ENCODE data around the gene GSE1. TPM values are rescaled to one million over a fixed set of nuclear protein-coding genes. Genes with fewer than 3 reads are reported as not detected.

The GSE1 gene
- 100 to 1,000 TPM in 2 of 4 donors, 10 to 100 TPM in 2; 57.1 to 208 (median 90.5) TPM for total RNA-seq

DNA sequence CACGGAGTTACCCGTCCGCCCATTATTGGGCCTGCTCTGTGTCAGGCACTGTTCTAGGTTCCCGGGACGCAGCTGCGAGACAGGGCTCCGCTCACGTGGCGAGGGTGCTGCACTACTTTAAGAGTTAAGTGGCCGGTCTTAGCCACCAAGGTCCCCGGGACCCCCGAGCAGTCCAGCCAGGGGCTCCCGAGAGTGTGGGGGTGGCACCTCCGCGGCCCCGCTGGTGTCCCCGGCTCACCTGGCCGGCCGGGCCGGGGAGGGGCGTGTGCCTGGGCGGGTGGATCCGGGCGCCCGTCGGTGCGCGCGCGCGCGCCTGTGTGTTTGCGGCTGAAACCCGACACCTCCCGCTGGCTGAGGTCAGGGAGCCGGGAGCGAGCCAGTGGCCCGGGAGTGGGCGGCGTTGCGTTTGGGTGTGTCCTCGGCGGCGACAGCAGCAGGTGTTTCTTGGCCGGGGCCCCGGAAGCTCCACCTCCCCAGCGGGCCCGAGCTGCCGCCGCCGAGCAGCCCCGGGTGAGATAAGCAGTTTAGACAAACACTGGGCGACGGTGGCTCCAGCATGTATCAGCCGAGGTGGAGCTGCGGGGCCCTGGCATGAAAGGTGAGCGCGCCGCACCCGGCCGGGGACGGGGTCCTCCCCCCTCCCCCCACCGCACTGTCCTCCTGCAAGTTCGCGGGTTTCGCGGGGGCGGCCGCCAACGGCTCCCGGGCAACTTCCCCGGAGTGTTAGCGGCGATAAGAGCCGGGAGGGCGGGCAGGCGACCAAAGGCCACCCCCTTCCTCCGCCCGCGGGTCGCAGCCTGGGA is at the start of gene GSE1:
TSS of gene GSE1 (plus strand) at position 522 of the 803 bp plus-strand sequence. CDS start at position 592, 70 bp downstream.
- TF ChIP-seq, protein P1, sequence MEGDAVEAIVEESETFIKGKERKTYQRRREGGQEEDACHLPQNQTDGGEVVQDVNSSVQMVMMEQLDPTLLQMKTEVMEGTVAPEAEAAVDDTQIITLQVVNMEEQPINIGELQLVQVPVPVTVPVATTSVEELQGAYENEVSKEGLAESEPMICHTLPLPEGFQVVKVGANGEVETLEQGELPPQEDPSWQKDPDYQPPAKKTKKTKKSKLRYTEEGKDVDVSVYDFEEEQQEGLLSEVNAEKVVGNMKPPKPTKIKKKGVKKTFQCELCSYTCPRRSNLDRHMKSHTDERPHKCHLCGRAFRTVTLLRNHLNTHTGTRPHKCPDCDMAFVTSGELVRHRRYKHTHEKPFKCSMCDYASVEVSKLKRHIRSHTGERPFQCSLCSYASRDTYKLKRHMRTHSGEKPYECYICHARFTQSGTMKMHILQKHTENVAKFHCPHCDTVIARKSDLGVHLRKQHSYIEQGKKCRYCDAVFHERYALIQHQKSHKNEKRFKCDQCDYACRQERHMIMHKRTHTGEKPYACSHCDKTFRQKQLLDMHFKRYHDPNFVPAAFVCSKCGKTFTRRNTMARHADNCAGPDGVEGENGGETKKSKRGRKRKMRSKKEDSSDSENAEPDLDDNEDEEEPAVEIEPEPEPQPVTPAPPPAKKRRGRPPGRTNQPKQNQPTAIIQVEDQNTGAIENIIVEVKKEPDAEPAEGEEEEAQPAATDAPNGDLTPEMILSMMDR (IDR thresholded peaks at IDR 0.05; ENCODE audit: low read depth), result no peak

DNA sequence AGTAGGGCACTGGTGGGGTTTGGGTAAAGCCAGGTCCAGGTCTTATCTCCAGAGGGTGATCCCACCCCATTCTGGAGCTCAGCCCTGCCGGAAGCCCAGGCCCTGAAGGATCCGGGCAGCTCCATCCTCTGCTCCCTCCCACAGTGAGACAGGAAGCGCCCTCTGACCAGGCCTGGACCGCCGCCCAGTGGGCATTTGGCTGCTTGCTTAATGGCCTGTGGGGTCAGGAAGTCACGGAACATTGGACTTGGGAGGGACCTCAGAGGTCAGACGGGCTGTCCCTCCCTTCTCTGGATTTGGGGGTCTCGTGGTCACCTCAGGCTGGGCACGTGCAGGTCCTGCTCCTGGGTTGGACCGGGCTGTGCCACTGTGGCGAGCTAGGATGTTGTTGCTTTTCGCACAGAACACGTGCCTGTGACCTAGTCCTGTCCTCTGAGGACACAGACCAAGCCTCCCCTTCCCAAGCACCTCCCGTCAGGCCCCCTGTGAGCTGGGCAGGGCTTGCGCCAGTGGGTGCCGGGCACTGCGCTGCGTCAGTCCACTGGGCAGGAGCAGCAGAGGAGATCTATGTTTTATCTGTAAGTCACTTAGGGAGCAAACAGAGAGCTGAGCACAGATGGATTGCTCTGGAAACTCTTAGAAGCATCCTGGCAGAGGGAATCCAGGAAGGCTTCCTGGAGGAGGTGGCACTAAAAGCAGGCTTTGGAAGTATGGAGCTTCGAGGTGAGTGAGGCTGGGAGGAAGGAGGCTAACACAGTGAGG is 49.4 kb upstream of the GSE1 start:
- TF ChIP-seq, protein P1 (IDR thresholded peaks at IDR 0.05; ENCODE audit: low read depth), result no peak

DNA sequence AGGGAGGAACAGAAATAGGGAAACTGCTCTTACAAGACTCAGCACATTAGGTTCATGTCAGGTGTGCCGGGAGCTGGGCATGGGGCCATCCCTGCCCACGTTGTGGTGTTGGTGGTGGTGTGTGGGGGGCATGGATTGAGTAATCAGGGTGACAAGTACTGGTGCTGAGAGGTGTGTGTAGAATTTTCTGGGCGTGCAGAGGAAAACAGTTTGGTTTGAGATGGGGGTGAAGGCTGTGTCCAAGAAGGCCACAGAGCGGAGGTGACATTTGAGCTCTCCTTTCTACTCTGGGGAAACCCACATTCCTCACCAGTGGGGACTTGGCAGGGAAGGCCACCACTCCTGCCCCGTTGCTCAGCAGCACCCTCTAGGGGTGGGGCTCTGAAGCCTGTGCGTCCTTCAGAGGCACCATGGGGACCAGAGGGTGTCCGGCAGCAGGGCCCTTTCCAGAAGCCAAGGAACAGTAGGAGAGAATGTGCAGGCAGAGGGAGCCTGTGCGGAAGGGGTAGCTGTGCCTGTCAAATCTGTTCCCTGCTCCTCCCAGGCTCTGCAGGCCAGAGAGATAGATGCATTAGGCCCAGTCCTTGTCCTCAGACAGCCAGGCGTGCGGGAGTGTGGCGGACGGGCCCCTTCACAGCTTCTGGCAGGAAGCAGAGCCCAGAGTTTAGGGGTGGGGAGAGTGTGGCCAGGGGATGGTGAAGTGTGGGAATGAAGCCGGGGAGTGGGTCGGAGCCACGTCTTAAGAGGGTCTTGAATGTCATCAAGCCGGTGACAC is 48.7 kb upstream of the GSE1 start:
- TF ChIP-seq, protein P1 (IDR thresholded peaks at IDR 0.05; ENCODE audit: low read depth), result no peak

DNA sequence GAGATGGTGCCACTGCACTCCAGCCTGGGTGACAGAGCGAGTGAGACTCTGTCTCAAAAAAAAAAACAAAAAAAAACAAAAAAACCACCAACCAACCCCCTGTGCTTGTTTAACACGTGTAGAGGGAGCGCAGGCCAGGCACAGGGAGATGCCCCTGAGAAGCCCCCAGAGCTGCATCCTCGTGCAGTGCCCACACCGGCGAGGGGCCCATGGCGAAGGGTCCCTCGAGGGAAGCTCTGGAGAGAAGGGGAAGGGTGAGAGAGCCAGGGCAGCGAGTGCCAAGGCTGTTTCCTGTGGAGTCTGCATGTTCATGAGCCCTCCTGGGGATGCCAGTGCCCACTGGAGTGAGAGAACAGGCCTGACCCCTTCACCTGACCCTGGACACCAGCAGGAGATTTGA is 47.8 kb upstream of the GSE1 start:
- TF ChIP-seq, protein P1 (IDR thresholded peaks at IDR 0.05; ENCODE audit: low read depth), result no peak

DNA sequence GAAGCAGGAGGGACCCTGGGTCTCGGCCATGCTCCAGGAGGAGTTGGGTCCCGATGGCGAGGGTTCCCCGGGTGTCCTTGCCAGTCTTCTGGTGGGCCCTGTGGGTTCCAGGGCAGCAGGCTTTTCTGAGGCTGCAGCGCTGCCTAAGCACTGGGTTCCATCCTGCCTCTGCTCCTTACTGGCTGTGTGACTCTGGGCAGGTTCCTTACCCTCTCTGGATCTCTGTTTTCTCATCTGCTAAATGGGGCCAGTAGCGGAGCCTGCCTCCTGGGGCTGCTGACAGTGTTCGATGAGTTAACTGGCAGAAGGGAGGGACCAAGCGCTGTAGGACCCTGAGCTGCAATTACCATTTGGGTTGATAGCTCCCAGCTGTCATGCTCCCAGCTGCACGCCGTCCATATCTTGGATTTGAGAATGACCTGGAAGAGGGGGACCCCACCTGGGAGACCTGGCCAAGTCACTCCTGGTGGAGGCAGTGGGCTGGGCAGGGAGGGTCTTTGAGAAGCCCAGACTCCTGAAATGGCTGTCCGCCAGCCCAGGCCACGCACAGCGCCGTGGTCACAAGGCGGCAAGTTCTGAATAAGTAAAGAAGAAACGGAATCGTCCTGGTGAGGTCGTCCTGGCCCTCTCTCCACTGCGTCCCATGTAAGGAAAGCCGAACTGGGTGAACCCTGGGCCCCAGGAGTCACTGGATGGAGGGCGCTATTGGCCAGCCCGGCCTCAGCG is 47.2 kb upstream of the GSE1 start:
- TF ChIP-seq, protein P1 (IDR thresholded peaks at IDR 0.05; ENCODE audit: low read depth), result no peak

DNA sequence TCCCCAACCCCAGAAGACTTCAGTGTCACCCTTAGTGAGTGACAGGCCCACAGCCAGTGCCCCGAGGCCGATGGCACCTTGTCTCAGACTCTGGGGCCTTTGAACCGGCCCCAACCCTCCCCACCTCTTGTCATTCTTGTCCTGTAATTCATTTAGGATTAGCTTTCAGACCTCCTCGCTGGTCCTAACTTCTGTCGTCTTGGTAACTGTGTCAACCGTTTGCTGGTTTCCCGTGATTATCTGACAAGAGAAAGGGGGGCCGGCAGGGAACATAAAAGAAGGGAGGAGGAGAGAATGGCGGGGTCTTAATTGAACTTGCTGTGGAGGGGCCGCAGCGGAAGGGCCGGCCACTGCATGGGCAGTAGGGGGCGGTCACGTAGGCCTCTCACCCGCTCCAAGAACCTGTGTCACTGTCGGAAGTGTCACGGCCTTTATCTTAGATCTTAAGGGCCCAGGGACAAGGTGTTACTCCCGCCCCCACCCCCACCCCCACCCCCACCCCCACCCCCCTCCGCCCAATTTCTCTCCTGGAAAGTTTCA is 46.5 kb upstream of the GSE1 start:
- TF ChIP-seq, protein P1 (IDR thresholded peaks at IDR 0.05; ENCODE audit: low read depth), result no peak

Measured in subcutaneous adipose tissue (tissue), 4 donors.